Large intestine (tissue), 3 donors: ENCODE measurements around the gene OR51E1. TPM values are rescaled to one million over a fixed set of nuclear protein-coding genes. Genes with fewer than 3 reads are reported as not detected.

Experiments used
- DNase-seq, 2 donors: peaks; one replicate each; pipeline versions ENCODE4 v3.0.0 to v3.0.0-alpha.2; 2013
- H3K27ac ChIP-seq: one replicate; pipeline ENCODE4 v1.5.1; 2013; ENCODE audit warnings: low read length
- H3K27me3 ChIP-seq: 2 replicates; pipeline ENCODE4 v1.6.1; 2013; ENCODE audit warnings: low read length; ENCODE audit not compliant: control insufficient read depth, insufficient read depth
- H3K36me3 ChIP-seq: 2 replicates; pipeline ENCODE4 v1.6.1; 2013; ENCODE audit warnings: low read length; ENCODE audit not compliant: control insufficient read depth, insufficient read depth
- H3K4me1 ChIP-seq: one replicate; pipeline ENCODE4 v1.6.1; 2013; ENCODE audit warnings: low read length; ENCODE audit not compliant: control insufficient read depth, insufficient read depth
- H3K4me3 ChIP-seq: one replicate; pipeline ENCODE4 v1.5.1; 2013; ENCODE audit warnings: low read length
- H3K9me3 ChIP-seq: one replicate; pipeline ENCODE4 v1.6.1; 2013; ENCODE audit warnings: mild to moderate bottlenecking, low read depth, low read length, moderate library complexity; ENCODE audit not compliant: control insufficient read depth
- WGBS: methylation state at CpG from one replicate; pipeline ENCODE4 v1.1.5; 2013; ENCODE audit warnings: low lambda C conversion rate; ENCODE audit not compliant: insufficient coverage; 5-methylcytosine and 5-hydroxymethylcytosine counted together
- polyA plus RNA-seq: library from polyadenylated mRNA; unstranded; fragments of 120-200 nt; gene quantifications from one replicate; pipeline ENCODE4 v1.2.1, GENCODE V29; 2013

OR51E1 gene
- polyA plus RNA-seq, 1 donor: 3.0 TPM

- no peak overlapping the region for H3K27ac ChIP-seq
- H3K9me3 ChIP-seq: no peaks in the 10 kb centered on the region
- H3K27me3 ChIP-seq: peaks cover 2% of the 10 kb centered on the region
- no peaks in the 10 kb centered on the region for H3K4me1 ChIP-seq
- no peaks in the 10 kb centered on the region for H3K36me3 ChIP-seq
- DNase-seq: peak; percentile 11 to 46
- no peak overlapping the region for H3K4me3 ChIP-seq
- no CpG with 5 or more reads among the region's 15 CpGs for WGBS
These were observed 17.3 kb upstream of the OR51E1 start for GRCh38 chr11:4626207-4627099.

- Histone ChIP-seq H3K27me3 (peaks cover 10% of the 10 kb centered on the region), H3K27ac (no peak overlapping the region), H3K36me3 (no peaks in the 10 kb centered on the region), H3K4me3 (no peak overlapping the region), H3K4me1 (no peaks in the 10 kb centered on the region), H3K9me3 (no peaks in the 10 kb centered on the region)
- 100% methylated on average over 1 of the region's 2 CpGs for WGBS
- DNase-seq: no peak
These were observed 7.6 kb upstream of the OR51E1 start for GRCh38 chr11:4636136-4636535.

DNA sequence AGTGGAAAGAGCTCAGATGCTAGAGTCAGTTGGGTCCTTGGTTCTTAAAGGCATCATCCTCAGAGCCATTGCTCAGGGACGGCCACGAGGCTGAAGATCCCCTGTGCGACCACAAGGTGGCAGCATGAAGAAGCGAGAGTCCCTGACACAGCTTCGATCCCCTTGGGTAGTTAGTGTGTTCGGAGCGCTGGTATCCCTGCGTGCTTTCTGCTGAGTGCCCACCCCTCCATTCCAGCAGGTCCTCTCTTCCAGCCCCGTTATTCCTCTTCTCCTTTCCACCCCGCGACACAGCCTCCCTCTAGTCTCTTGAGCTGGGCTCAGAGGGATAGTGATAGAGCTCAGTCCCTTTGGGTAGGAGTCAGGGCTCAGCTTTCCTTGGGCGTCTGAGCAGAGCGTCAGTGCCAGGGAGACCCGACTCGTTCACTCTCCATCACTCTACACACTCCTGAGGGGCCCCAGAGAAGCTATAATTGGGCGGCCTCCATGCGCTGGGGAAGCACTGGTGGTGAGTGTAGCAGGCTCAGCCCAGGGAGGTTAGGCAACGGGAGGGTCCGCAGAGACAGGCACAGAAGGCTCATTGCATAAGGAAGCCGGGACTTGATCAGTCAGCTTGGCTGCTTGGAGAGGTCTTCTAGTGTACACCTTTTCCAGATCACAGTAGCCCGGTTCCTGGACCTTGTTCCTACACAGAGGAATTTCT lies 6.7 kb upstream of the OR51E1 start, which contains the start of gene OR51D1:
Gene OR51D1 (plus strand): TSS at position 516 of the 700 bp plus-strand sequence. CDS start 2,314 bp downstream, outside the sequence.
- H3K27ac ChIP-seq: no peak within 1 kb of the TSS
- peak; percentile 34 to 56 for DNase-seq
- H3K36me3 ChIP-seq: no peaks in the 10 kb centered on the region
- H3K4me1 ChIP-seq: no peaks in the 10 kb centered on the region
- H3K4me3 ChIP-seq: no peak within 1 kb of the TSS
- no peaks in the 10 kb centered on the region for H3K9me3 ChIP-seq
- peaks cover 10% of the 10 kb centered on the region for H3K27me3 ChIP-seq
- no CpG with 5 or more reads among the region's 21 CpGs for WGBS

DNA sequence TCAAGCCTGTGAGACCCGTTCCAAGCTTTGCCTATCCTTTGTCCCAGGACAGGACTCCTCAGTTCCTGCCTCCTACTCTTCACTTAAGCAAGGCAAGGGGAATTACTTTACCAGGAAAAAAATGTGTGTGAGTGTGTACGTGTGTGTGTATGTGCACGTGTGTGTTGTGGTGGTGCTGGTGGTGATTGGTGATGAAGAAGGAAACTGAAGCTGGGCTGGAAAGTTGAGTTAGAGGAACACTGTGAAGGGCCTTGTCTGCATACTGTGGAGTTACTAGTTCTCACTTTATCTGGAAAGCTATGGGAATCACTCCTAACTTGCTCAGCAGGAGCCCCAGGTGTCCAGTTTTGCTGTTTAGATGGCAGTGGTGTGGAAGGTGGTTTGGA lies 6.1 kb upstream of the OR51E1 start:
- no peaks in the 10 kb centered on the region for H3K36me3 ChIP-seq
- no peak overlapping the region for H3K27ac ChIP-seq
- H3K4me1 ChIP-seq: no peaks in the 10 kb centered on the region
- no peak for DNase-seq
- H3K27me3 ChIP-seq: peaks cover 10% of the 10 kb centered on the region
- H3K4me3 ChIP-seq: no peak overlapping the region
- 100% methylated on average over 2 of the region's 3 CpGs for WGBS
- H3K9me3 ChIP-seq: no peaks in the 10 kb centered on the region

- Histone ChIP-seq H3K4me3 (no peak overlapping the region), H3K27me3 (peaks cover 10% of the 10 kb centered on the region), H3K9me3 (no peaks in the 10 kb centered on the region), H3K4me1 (no peaks in the 10 kb centered on the region), H3K36me3 (no peaks in the 10 kb centered on the region), H3K27ac (no peak overlapping the region)
- no CpG with 5 or more reads among the region's 6 CpGs for WGBS
- DNase-seq: no peak
These were observed 3.9 kb upstream of the OR51E1 start for GRCh38 chr11:4639931-4640330.

GRCh38 chr11:4641501-4641900 lies 2.3 kb upstream of the OR51E1 start:
- Histone ChIP-seq H3K36me3 (no peaks in the 10 kb centered on the region), H3K4me3 (no peak overlapping the region), H3K9me3 (no peaks in the 10 kb centered on the region), H3K27me3 (peaks cover 10% of the 10 kb centered on the region), H3K27ac (no peak overlapping the region), H3K4me1 (no peaks in the 10 kb centered on the region)
- no CpG with 5 or more reads among the region's 7 CpGs for WGBS
- DNase-seq: no peak

GRCh38 chr11:4642043-4642442 lies 1.7 kb upstream of the OR51E1 start:
- DNase-seq: no peak
- Histone ChIP-seq H3K4me3 (no peak overlapping the region), H3K9me3 (no peaks in the 10 kb centered on the region), H3K4me1 (no peaks in the 10 kb centered on the region), H3K27me3 (peaks cover 9% of the 10 kb centered on the region), H3K36me3 (no peaks in the 10 kb centered on the region), H3K27ac (no peak overlapping the region)
- no CpG with 5 or more reads among the region's 7 CpGs for WGBS

DNA sequence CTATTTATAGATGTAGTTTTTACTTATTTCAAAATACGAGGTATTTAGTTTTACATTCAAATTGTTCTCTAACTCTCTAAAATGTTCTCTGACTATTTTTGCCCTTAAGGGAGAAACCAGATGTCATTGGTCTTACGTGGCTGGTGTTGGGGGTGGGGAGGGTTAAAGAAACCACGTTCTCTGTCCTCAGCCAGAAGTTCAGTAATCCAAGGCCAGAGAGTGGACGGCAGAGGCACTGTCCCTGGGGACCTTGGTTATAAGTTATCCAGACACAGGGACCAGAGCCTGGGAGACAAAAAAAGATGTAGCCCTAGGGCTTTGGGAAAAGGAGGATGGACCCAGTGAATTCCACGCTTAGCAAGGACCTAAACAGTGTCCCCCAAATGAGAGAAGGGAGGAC lies 706 bp upstream of the OR51E1 start:
- WGBS: 60% methylated on average over 1 of the region's 5 CpGs
- H3K36me3 ChIP-seq: no peaks in the 10 kb centered on the region
- no peak overlapping the region for H3K27ac ChIP-seq
- no peak overlapping the region for H3K4me3 ChIP-seq
- DNase-seq: no peak
- no peaks in the 10 kb centered on the region for H3K27me3 ChIP-seq
- no peaks in the 10 kb centered on the region for H3K4me1 ChIP-seq
- no peaks in the 10 kb centered on the region for H3K9me3 ChIP-seq

DNA sequence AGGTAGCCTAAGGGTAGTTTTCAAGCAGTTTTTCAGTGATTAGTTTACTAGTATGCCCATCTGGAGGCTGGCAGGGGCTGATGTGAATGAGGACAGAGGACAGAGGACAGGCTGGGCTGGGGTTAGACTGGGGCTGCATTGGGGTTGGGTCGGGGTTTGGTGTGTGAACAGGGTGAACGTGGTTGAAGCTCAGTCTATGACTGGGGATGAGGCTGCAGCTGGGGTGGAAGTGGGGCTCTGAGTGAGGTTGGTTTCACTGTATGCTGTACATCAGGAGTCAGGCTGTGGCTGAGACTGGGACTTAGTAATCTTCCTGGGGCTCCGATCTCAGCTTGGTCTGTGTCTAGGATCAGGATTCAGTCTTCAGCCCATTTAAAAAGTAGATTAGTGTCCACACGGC lies 451 bp downstream of the OR51E1 start:
- no peaks in the 10 kb centered on the region for H3K9me3 ChIP-seq
- H3K36me3 ChIP-seq: no peaks in the 10 kb centered on the region
- DNase-seq: no peak
- no peak overlapping the region for H3K4me3 ChIP-seq
- no CpG with 5 or more reads among the region's 4 CpGs for WGBS
- H3K4me1 ChIP-seq: no peaks in the 10 kb centered on the region
- H3K27me3 ChIP-seq: no peaks in the 10 kb centered on the region
- no peak overlapping the region for H3K27ac ChIP-seq

- Histone ChIP-seq H3K36me3 (no peaks in the 10 kb centered on the region), H3K4me3 (no peak overlapping the region), H3K27me3 (no peaks in the 10 kb centered on the region), H3K27ac (no peak overlapping the region), H3K4me1 (no peaks in the 10 kb centered on the region), H3K9me3 (no peaks in the 10 kb centered on the region)
- no CpG with 5 or more reads among the region's 2 CpGs for WGBS
- DNase-seq: no peak
These were observed 2.2 kb downstream of the OR51E1 start for GRCh38 chr11:4645974-4646373.
